ENCODE data around the gene NEURL2.
A peak's percentile ranks its signal among the peaks of the same experiment; 100 is the strongest.

NEURL2 gene

GRCh38 chr20:45857882-45858216, 33.2 kb downstream of the NEURL2 start:
- DNase-seq, result no peak
- in situ Hi-C loops (cut with HindIII; ENCODE audit: low pct_ligation_motif_present, low pct_unique_long_range_greater_than_20kb, low sequenced_read_pairs), result no loop called here

- in situ Hi-C loops (cut with HindIII; ENCODE audit: low pct_ligation_motif_present, low pct_unique_long_range_greater_than_20kb, low sequenced_read_pairs), result no loop called here
- DNase-seq, result peak; percentile 100
Observed at GRCh38 chr20:45857114-45857881, 33.7 kb downstream of the NEURL2 start, which contains the start of the genes ACOT8 and ZSWIM3. Gene ACOT8, minus strand, starts transcription at chr20:45857392. Its CDS starts 77 bp downstream, at chr20:45857315. Gene ZSWIM3, plus strand, starts transcription at chr20:45857614. Its CDS starts 212 bp downstream, at chr20:45857826.

DNA sequence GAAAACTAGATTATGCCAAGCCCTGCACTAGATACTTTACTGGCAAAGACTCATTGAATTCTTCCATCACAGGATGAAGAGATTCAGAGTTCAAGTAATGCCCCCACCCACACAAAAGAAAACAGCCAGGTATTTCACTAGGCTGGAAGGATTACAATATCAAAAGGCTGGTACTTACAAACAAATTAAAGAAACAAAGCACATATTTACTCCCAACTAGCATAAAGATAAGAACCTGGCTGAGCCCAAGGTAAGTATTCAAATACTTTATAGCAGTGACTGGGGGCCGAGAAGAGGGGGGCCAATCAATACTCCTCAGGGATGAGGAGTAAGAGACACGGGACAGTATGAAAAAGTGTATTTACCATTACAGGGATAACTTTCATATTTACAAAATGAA, 37.5 kb downstream of the NEURL2 start:
- in situ Hi-C loops (cut with HindIII; ENCODE audit: low pct_ligation_motif_present, low pct_unique_long_range_greater_than_20kb, low sequenced_read_pairs), result no loop called here
- DNase-seq, result no peak

- in situ Hi-C loops (cut with HindIII; ENCODE audit: low pct_ligation_motif_present, low pct_unique_long_range_greater_than_20kb, low sequenced_read_pairs), result no loop called here
- no peak for DNase-seq
Observed at GRCh38 chr20:45852326-45852725, 38.7 kb downstream of the NEURL2 start.

GRCh38 chr20:45851501-45851900, 39.5 kb downstream of the NEURL2 start:
- in situ Hi-C loops (cut with HindIII; ENCODE audit: low pct_ligation_motif_present, low pct_unique_long_range_greater_than_20kb, low sequenced_read_pairs), result no loop called here
- DNase-seq, result no peak

GRCh38 chr20:45850926-45851325, 40.1 kb downstream of the NEURL2 start:
- no peak for DNase-seq
- in situ Hi-C loops (cut with HindIII; ENCODE audit: low pct_ligation_motif_present, low pct_unique_long_range_greater_than_20kb, low sequenced_read_pairs), result no loop called here

DNA sequence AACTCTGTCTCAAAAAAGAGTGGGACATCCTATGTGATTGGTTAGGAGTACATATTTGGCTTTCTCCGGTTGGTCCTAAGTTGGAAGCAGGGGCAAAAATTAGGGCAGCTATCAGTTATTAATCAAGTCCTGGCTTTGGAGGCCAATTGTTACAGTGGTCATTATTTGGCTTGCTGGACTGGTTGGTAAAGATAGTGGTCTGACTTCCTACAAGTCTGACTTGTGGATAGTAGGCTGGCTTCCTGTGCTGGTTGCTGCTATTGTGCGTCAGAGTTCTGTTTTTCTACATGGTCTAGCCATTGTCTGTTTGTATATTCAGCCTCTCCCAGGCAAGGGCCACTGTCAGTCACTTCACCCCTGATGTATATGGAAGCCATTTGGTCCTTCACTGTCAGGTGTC, 40.8 kb downstream of the NEURL2 start:
- DNase-seq, result no peak
- in situ Hi-C loops (cut with HindIII; ENCODE audit: low pct_ligation_motif_present, low pct_unique_long_range_greater_than_20kb, low sequenced_read_pairs), result no loop called here

GRCh38 chr20:45848969-45849582, 41.9 kb downstream of the NEURL2 start:
- DNase-seq, result no peak

GRCh38 chr20:45848421-45848820, 42.6 kb downstream of the NEURL2 start:
- in situ Hi-C loops (cut with HindIII; ENCODE audit: low pct_ligation_motif_present, low pct_unique_long_range_greater_than_20kb, low sequenced_read_pairs), result no loop called here
- no peak for DNase-seq

More at GRCh38 chr20:45848969-45849582, 41.9 kb downstream of the NEURL2 start:
- in situ Hi-C loops (cut with HindIII; ENCODE audit: low pct_ligation_motif_present, low pct_unique_long_range_greater_than_20kb, low sequenced_read_pairs), result no loop called here

GRCh38 chr20:45845452-45845851, 45.6 kb downstream of the NEURL2 start:
- in situ Hi-C loops (cut with HindIII; ENCODE audit: low pct_ligation_motif_present, low pct_unique_long_range_greater_than_20kb, low sequenced_read_pairs), result no loop called here
- DNase-seq, result no peak

DNA sequence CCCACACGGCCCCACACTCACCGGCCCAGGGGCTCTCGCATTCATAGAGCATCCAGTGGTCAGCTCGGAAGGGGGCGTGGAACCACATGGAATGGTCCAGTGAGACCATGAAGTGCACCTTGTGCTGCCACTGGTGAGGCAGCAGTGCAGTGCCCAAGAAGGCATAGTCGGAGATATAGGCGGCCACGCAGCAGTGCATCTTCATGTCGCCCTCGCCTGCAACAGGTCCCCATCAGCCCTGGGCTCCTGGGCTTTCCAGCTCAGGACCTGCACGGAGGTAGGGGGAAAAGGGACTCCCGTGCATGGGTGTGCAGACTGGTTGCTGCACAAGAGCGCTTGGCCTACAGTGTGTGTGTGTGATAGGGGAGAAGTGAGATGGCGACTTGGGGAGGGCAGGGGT, 47.5 kb downstream of the NEURL2 start:
- in situ Hi-C loops (cut with HindIII; ENCODE audit: low pct_ligation_motif_present, low pct_unique_long_range_greater_than_20kb, low sequenced_read_pairs), result no loop called here
- no peak for DNase-seq

- no peak for DNase-seq
- in situ Hi-C loops (cut with HindIII; ENCODE audit: low pct_ligation_motif_present, low pct_unique_long_range_greater_than_20kb, low sequenced_read_pairs), result no loop called here
Observed at GRCh38 chr20:45842169-45842812, 48.7 kb downstream of the NEURL2 start.

DNA sequence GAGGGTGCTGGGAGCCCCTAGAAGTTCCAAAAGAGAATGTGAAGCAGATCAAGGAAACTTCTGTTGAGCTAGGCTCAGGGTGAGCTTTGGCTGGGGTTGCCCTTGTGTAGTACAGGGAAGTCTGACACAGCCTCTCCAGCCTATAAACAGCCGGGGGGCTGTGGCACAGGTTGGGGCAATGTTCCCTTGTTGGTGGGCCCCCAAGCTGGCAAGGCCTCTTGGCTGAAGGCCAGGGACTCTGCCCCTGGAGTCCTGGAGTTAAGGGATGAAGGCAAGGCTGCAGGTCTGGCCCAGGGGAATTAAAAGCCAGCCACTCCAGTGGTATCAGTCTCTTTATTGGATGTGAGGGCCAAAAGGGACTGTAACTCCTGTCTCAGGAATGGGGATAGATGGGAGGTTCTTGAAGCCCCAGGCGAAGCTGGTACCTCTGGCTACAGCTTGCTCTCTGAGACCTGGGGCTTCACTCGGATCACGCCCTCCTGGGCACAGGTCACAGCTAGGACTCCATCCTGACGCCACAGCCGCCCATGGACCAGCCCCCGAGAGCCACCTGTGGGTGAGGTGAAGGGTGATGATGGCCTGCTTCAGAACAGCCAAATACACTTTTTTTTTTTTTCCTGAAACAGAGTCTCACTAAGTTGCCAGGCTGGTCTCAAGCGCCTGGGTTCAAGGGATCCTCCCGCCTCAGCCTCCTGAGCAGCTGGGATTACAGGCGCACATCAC, 49.4 kb downstream of the NEURL2 start:
- no peak for DNase-seq
- in situ Hi-C loops (cut with HindIII; ENCODE audit: low pct_ligation_motif_present, low pct_unique_long_range_greater_than_20kb, low sequenced_read_pairs), result no loop called here

GRCh38 chr20:45840700-45841198, 50.3 kb downstream of the NEURL2 start:
- DNase-seq, result no peak
- in situ Hi-C loops (cut with HindIII; ENCODE audit: low pct_ligation_motif_present, low pct_unique_long_range_greater_than_20kb, low sequenced_read_pairs), result no loop called here
